NCI-H128 (cell line): ENCODE results near the gene PRMT6.
"Not testable (repeated sequence)": the region's sequence is repeated elsewhere in the genome, so short reads cannot be mapped to it uniquely, and the experiment has no call there.

Source experiments
- DNase-seq: peaks from one replicate; lab custom pipeline; 2025; ENCODE audit not compliant: unreplicated experiment; lab: John Stamatoyannopoulos, UW

Gene PRMT6

GRCh38 chr1:107091418-107091817 lies 34.9 kb downstream of the PRMT6 start:
- DNase-seq: no peak

GRCh38 chr1:107093395-107093794 lies 36.9 kb downstream of the PRMT6 start:
- not testable (repeated sequence) for DNase-seq

GRCh38 chr1:107095647-107096046 lies 39.2 kb downstream of the PRMT6 start:
- no peak for DNase-seq

GRCh38 chr1:107096690-107097089 lies 40.2 kb downstream of the PRMT6 start:
- DNase-seq: no peak

- no peak for DNase-seq
Observed at GRCh38 chr1:107098961-107099360, 42.5 kb downstream of the PRMT6 start.

GRCh38 chr1:107100331-107100984 lies 44.0 kb downstream of the PRMT6 start:
- DNase-seq: no peak

- DNase-seq: no peak
Observed at GRCh38 chr1:107105914-107106313, 49.4 kb downstream of the PRMT6 start.
